AG04450 (cell line): Measurements from ENCODE around the gene FAM13A. TPM values are rescaled to one million over a fixed set of nuclear protein-coding genes. Genes with fewer than 3 reads are reported as not detected.

ENCODE experiments used
- CTCF ChIA-PET: fragments of 300-600, 350-600 bp; formaldehyde crosslinking; extraction: SDS; loops from one replicate; lab custom pipeline; 2022; ENCODE audit warnings: antibody characterized with exemption, inconsistent platforms; lab: Charles Lee
- POLR2A ChIA-PET: fragments of 350-600 bp; formaldehyde crosslinking; extraction: SDS; loops from one replicate; lab custom pipeline; 2021; ENCODE audit warnings: antibody characterized with exemption, inconsistent platforms; lab: Yijun Ruan, JAX
- DNase-seq: peaks from one replicate; pipeline ENCODE4 v3.0.0-alpha.2; 2011; ENCODE audit warnings: low read depth, low spot score
- H3K27ac ChIP-seq: one replicate; pipeline ENCODE4 v1.5.1; 2012; ENCODE audit warnings: low read depth, low read length, control low read depth
- H3K27me3 ChIP-seq: one replicate; pipeline ENCODE4 v1.6.0; 2012; ENCODE audit warnings: low read length; ENCODE audit not compliant: control insufficient read depth, insufficient read depth
- H3K4me3 ChIP-seq: 2 replicates; pipeline ENCODE4 v1.5.1; 2011; ENCODE audit warnings: mild to moderate bottlenecking, low read depth, low read length, control low read depth
- H3K9me3 ChIP-seq: 2 replicates; pipeline ENCODE4 v1.5.1; 2012; ENCODE audit warnings: low read length; ENCODE audit not compliant: control insufficient read depth, insufficient read depth
- polyA plus RNA-seq: library from polyadenylated mRNA; depleted of rRNA; stranded (reverse); fragments of >200 nt; gene quantifications from 2 replicates; pipeline ENCODE4 v1.2.3, GENCODE V29; 2011
- TF ChIP-seq, protein P1 (sequence below): IDR thresholded peaks from 2 replicates; pipeline ENCODE4 v1.5.1; 2011; ENCODE audit warnings: low read depth, low read length, control low read depth, inconsistent platforms

The FAM13A gene
- polyA plus RNA-seq, 1 experiment, result 27.6 TPM

DNA sequence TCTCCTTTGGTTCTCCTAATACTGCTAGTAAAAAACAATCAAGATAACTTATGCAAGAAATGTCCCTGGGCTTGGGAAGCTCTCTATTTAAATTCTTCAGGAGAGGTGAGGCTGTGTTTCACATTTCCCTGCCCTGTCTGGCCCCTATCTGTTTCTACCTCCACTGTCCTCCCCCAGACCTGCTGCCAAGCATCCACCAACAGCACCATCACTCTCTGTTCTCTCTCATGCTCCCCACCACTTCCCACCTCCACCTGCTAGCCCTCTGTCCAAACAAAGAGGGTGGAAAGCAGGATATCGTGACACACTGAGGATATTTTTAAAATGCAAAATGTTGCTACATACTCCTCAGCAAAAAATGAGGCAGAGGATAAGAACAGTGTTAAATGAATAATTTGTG is 271.0 kb downstream of the FAM13A start:
- no peak overlapping the region for H3K27ac ChIP-seq
- no peak for DNase-seq
- H3K27me3 ChIP-seq, result no peaks in the 10 kb centered on the region
- ChIA-PET POLR2A (no interaction called here), CTCF (interaction anchor here (1.1 to 1.5 kb wide), 2 partner anchors 238 to 247 kb away, joined by 4 to 7 read pairs; no protein-coding TSS in a partner anchor)
- TF ChIP-seq, protein P1, sequence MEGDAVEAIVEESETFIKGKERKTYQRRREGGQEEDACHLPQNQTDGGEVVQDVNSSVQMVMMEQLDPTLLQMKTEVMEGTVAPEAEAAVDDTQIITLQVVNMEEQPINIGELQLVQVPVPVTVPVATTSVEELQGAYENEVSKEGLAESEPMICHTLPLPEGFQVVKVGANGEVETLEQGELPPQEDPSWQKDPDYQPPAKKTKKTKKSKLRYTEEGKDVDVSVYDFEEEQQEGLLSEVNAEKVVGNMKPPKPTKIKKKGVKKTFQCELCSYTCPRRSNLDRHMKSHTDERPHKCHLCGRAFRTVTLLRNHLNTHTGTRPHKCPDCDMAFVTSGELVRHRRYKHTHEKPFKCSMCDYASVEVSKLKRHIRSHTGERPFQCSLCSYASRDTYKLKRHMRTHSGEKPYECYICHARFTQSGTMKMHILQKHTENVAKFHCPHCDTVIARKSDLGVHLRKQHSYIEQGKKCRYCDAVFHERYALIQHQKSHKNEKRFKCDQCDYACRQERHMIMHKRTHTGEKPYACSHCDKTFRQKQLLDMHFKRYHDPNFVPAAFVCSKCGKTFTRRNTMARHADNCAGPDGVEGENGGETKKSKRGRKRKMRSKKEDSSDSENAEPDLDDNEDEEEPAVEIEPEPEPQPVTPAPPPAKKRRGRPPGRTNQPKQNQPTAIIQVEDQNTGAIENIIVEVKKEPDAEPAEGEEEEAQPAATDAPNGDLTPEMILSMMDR, result no peak
- no peak overlapping the region for H3K4me3 ChIP-seq
- H3K9me3 ChIP-seq, result no peaks in the 10 kb centered on the region

DNA sequence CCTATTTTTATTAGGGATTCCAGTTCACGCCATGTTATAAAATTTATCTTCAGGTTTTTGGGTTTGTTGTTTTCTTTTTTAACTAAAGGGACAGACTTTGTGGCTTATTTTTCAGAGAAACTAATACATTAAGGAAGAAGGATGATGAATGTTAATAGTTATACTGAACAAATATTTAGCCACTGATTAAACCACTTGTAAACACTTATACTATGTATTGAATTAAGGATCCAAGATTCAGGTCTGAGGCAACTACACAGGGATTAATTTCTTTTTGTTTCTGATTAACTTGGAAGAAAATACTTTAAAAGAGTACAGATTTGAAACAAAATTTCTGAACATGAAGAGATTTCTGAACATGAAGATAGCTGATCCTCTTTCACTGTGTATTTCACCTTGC is 276.6 kb downstream of the FAM13A start:
- POLR2A ChIA-PET, result no interaction called here
- Histone ChIP-seq H3K27ac (no peak overlapping the region), H3K9me3 (no peaks in the 10 kb centered on the region), H3K27me3 (no peaks in the 10 kb centered on the region), H3K4me3 (no peak overlapping the region)
- TF ChIP-seq, protein P1, result no peak
- no peak for DNase-seq
- CTCF ChIA-PET, result interaction anchor here (0.8 kb wide), 1 partner anchor 74 kb away, joined by 3 read pairs; no protein-coding TSS in a partner anchor

DNA sequence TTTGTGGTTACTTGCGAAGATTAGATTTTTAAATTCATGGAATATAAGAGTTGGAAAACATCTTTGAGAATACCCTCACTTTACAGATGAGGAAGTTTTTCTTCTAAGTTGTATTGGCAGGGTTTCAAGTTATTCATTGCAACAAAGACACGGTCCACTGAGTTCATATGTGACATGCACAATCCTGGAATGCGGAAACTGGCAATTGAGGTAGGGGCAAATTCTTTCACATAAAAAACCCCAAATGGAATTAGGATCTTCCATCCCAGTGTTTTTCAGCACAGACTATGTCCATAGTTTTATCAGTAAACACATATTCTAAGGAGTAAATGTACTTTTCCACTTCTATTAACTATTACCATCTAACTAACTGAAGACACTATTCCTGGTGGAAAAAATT is 277.6 kb downstream of the FAM13A start:
- H3K4me3 ChIP-seq, result no peak overlapping the region
- ChIA-PET POLR2A (no interaction called here), CTCF (interaction anchor here (1.3 kb wide), 1 partner anchor 106 kb away, joined by 3 read pairs; no protein-coding TSS in a partner anchor)
- H3K9me3 ChIP-seq, result no peaks in the 10 kb centered on the region
- no peaks in the 10 kb centered on the region for H3K27me3 ChIP-seq
- TF ChIP-seq, protein P1, result no peak
- DNase-seq, result no peak
- no peak overlapping the region for H3K27ac ChIP-seq

DNA sequence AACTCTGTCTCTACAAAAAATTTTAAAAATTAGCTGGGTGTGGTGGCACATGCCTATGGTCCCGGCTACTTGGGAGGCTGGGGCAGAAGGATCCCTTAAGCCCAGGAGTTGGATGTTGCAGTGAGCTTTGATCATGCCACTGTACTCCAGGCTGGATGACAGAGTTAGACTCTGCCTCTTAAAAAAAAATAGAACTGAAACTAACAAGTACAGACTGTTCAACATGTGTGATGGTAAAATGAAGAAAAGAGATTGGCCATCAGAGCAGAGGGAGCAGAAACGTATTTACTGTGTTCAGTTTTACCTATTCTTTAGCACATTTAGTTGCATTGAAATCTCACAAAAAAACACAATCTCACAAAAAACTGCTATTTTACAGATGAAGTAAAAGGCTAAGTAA is 281.5 kb downstream of the FAM13A start:
- TF ChIP-seq, protein P1, result no peak
- no peaks in the 10 kb centered on the region for H3K27me3 ChIP-seq
- H3K4me3 ChIP-seq, result no peak overlapping the region
- CTCF ChIA-PET, result interaction anchor here (0.6 to 0.7 kb wide), 2 partner anchors 242 to 248 kb away, joined by 3 read pairs; no protein-coding TSS in a partner anchor
- H3K27ac ChIP-seq, result no peak overlapping the region
- no peak for DNase-seq
- POLR2A ChIA-PET, result no interaction called here
- no peaks in the 10 kb centered on the region for H3K9me3 ChIP-seq

DNA sequence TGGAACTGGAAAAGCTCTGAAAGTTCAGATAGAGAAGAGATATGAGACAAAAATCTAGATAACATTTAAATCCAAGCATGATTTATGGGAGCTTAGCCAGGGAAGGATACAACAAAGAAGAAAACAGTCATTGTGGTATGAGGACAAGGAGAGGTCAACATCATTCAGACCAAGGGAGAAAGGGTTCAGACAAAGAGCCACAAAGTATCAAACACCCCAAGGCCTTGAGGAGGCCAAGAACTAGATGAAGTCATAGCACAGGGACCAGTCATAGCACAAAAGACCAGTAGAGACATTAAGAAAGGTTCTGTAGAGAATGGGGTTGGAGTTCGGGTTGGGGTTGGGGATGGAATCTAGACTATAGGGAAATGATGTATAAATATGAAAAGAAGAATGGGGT is 282.0 kb downstream of the FAM13A start:
- CTCF ChIA-PET, result no interaction called here

More for the DNA sequence above, 282.0 kb downstream of the FAM13A start:
- TF ChIP-seq, protein P1, result no peak
- POLR2A ChIA-PET, result no interaction called here
- H3K27ac ChIP-seq, result no peak overlapping the region
- no peak for DNase-seq
- H3K27me3 ChIP-seq, result no peaks in the 10 kb centered on the region
- no peak overlapping the region for H3K4me3 ChIP-seq
- H3K9me3 ChIP-seq, result no peaks in the 10 kb centered on the region
